Nephron progenitor cell (in vitro differentiated cells): Measurements from ENCODE around the gene JAG1.
A peak's percentile ranks its signal among the peaks of the same experiment; 100 is the strongest.

Experiments used
- DNase-seq: peaks from one replicate; pipeline ENCODE4 v3.0.0; 2021
- H3K27ac Mint-ChIP-seq: 2 replicates; pipeline ENCODE4 v1.8.0; 2021; ENCODE audit warnings: mild to moderate bottlenecking, moderate library complexity, mixed read lengths
- H3K27me3 Mint-ChIP-seq: 2 replicates; pipeline ENCODE4 v1.8.0; 2021; ENCODE audit warnings: mild to moderate bottlenecking, low read depth, mixed read lengths; ENCODE audit not compliant: poor library complexity
- H3K36me3 Mint-ChIP-seq: 2 replicates; pipeline ENCODE4 v1.8.0; 2021; ENCODE audit warnings: low read depth, mixed read lengths
- H3K4me1 Mint-ChIP-seq: 2 replicates; pipeline ENCODE4 v1.8.0; 2021; ENCODE audit warnings: mixed read lengths
- H3K4me3 Mint-ChIP-seq: 2 replicates; pipeline ENCODE4 v1.8.0; 2021; ENCODE audit warnings: mild to moderate bottlenecking, moderate library complexity, mixed read lengths
- H3K9me3 Mint-ChIP-seq: 2 replicates; pipeline ENCODE4 v1.8.0; 2021; ENCODE audit warnings: mild to moderate bottlenecking, moderate library complexity, mixed read lengths
- TF ChIP-seq, protein P1 (sequence below): fragments of 200-600 bp; sonication (generic); IDR thresholded peaks from 2 replicates; pipeline ENCODE4 v1.5.0; 2021; ENCODE audit warnings: antibody characterized with exemption

JAG1 gene

DNA sequence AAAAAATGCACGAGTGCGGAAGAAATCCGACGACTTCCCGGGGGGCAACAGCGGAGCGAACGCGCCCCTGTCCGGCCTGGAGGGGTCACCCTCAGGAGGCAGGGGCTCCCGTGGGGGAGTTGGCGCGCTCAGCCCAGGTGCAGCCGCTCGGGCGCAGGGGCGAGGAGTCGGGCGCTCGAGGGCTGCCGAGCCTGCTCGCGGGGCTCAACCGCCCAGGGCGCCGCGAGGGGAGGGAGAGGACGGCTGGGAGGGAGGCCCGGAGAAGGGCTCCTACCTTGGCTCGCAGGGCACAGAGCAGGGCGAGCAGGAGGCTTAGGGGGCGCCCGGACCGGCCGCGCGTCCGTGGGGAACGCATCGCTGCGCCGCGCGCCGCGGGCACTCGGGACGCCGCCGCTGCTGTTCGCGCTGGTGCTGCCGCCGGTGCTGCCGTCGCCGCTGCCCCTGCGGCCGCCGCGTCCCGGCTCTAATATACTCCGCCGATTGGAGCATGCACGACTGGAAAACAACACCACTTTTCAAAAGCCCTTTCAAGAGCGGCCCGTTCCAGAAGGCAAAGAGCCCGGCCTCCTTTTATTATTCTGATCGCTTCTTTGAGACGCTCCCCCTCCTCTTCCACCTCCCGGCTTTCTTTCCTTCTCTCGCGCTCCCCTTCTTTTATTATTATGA is 490 bp downstream of the JAG1 start:
- Mint-ChIP-seq H3K36me3 (peaks cover 11% of the 10 kb centered on the region), H3K9me3 (no peaks in the 10 kb centered on the region), H3K4me1 (peaks cover 65% of the 10 kb centered on the region), H3K27me3 (peaks cover 4% of the 10 kb centered on the region), H3K4me3 (peak overlapping the region; percentile 100), H3K27ac (peak overlapping the region; percentile 100)
- TF ChIP-seq, protein P1, sequence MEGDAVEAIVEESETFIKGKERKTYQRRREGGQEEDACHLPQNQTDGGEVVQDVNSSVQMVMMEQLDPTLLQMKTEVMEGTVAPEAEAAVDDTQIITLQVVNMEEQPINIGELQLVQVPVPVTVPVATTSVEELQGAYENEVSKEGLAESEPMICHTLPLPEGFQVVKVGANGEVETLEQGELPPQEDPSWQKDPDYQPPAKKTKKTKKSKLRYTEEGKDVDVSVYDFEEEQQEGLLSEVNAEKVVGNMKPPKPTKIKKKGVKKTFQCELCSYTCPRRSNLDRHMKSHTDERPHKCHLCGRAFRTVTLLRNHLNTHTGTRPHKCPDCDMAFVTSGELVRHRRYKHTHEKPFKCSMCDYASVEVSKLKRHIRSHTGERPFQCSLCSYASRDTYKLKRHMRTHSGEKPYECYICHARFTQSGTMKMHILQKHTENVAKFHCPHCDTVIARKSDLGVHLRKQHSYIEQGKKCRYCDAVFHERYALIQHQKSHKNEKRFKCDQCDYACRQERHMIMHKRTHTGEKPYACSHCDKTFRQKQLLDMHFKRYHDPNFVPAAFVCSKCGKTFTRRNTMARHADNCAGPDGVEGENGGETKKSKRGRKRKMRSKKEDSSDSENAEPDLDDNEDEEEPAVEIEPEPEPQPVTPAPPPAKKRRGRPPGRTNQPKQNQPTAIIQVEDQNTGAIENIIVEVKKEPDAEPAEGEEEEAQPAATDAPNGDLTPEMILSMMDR = no peak
- DNase-seq = peak; percentile 57

DNA sequence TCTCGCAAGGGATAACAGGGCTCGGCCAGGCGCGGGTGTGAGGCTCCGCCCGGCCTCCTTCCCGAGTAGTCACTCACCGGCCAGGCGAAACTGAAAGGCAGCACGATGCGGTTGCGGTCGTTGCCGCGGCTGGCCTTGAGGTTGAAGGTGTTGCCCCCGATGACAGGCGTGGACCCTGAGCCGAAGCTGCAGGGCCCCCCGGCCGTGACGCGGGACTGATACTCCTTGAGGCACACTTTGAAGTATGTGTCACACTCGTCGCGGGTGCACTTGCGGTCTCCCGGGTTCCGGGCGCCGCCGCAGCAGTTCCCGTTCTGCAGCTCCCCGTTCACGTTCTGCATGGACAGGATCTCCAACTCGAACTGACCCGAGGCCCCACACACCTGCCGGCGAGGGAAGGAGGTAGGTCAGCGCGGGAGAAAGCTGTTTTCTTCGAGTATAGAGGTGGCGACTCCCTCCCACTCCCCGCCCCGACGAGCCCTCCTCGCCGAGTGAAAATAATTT is 1.1 kb downstream of the JAG1 start:
- Mint-ChIP-seq H3K4me3 (peak overlapping the region; percentile 84), H3K9me3 (no peaks in the 10 kb centered on the region), H3K4me1 (peaks cover 68% of the 10 kb centered on the region), H3K27me3 (peaks cover 4% of the 10 kb centered on the region), H3K27ac (peak overlapping the region; percentile 78), H3K36me3 (peaks cover 11% of the 10 kb centered on the region)
- peak; percentile 55 for DNase-seq
- TF ChIP-seq, protein P1 = no peak

GRCh38 chr20:10671919-10672623 is 1.7 kb downstream of the JAG1 start:
- Mint-ChIP-seq H3K4me1 (peaks cover 68% of the 10 kb centered on the region), H3K4me3 (peak overlapping the region; percentile 84), H3K27me3 (no peaks in the 10 kb centered on the region), H3K9me3 (no peaks in the 10 kb centered on the region), H3K36me3 (peaks cover 11% of the 10 kb centered on the region), H3K27ac (peak overlapping the region; percentile 78)
- TF ChIP-seq, protein P1 = no peak
- DNase-seq = peak; percentile 60

- H3K4me3 Mint-ChIP-seq = peak overlapping the region; percentile 84
- TF ChIP-seq, protein P1 = peak; percentile 28
- H3K9me3 Mint-ChIP-seq = no peaks in the 10 kb centered on the region
- peaks cover 68% of the 10 kb centered on the region for H3K4me1 Mint-ChIP-seq
- H3K27me3 Mint-ChIP-seq = no peaks in the 10 kb centered on the region
- peaks cover 14% of the 10 kb centered on the region for H3K36me3 Mint-ChIP-seq
- peak overlapping the region; percentile 87 for H3K27ac Mint-ChIP-seq
- DNase-seq = peak; percentile 62
Observed at GRCh38 chr20:10671221-10671918, 2.4 kb downstream of the JAG1 start.

DNA sequence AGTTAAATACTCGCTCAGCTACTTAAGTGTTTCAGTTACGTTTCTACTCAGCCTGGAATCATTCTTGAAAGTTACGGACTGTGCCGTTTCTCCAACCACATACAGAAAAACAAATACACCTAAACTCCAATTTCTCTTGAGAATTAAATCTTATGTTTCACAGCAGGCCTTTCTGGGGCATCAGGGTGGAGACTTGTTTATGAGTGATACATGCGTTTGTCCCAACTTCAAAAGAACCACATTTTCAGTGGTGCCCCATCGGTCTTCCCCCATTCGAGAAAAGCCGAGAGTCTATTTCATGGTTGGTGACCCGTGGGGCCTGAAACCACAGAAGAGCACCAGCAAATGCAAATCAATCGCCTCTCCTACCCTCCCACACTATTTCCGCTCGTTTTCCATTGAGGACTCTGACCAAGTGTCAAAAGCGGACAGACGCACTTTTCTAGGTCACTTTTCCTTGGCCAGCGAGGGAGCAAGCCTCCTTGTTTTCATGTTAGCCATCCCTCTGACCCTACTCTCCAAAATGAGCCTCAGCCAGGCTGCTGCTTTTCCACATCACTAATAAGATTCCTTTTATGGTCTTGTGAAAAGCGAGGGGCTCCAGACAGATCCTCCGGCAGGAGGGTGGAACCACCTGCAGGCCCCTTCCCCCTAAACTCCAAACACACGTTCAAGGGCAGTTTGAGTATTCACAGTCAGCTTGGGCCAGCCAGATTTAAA is 3.1 kb downstream of the JAG1 start:
- peaks cover 21% of the 10 kb centered on the region for H3K36me3 Mint-ChIP-seq
- peak; percentile 38 for DNase-seq
- H3K27ac Mint-ChIP-seq = peak overlapping the region; percentile 87
- TF ChIP-seq, protein P1 = no peak
- H3K27me3 Mint-ChIP-seq = no peaks in the 10 kb centered on the region
- H3K4me3 Mint-ChIP-seq = peak overlapping the region; percentile 84
- no peaks in the 10 kb centered on the region for H3K9me3 Mint-ChIP-seq
- peaks cover 69% of the 10 kb centered on the region for H3K4me1 Mint-ChIP-seq
